Loucy (cell line): ENCODE results near the gene PFDN1.

Source experiments
- H2AFZ ChIP-seq: fragments of 200-600 bp; sonication (generic); 2 replicates; pipeline ENCODE4 v1.6.0; 2016; ENCODE audit warnings: antibody characterized with exemption, mild to moderate bottlenecking, low read length, moderate library complexity
- H3F3A ChIP-seq: fragments of 200-600 bp; 2 replicates; pipeline ENCODE4 v1.6.0; 2016; ENCODE audit warnings: antibody characterized with exemption, low read depth, mild to moderate bottlenecking
- H3K27me3 ChIP-seq: fragments of 200-600 bp; sonication (generic); 2 replicates; pipeline ENCODE4 v1.6.1; 2014; ENCODE audit warnings: low read length, mild to moderate bottlenecking; ENCODE audit not compliant: insufficient read depth, poor library complexity, severe bottlenecking
- H3K36me3 ChIP-seq: fragments of 200-600 bp; sonication (generic); 2 replicates; pipeline ENCODE4 v1.6.1; 2016; ENCODE audit warnings: low read length; ENCODE audit not compliant: insufficient read depth
- H3K4me1 ChIP-seq: fragments of 200-600 bp; sonication (generic); 2 replicates; pipeline ENCODE4 v1.5.1; 2014; ENCODE audit warnings: low read length, mild to moderate bottlenecking; ENCODE audit not compliant: insufficient read depth, poor library complexity, severe bottlenecking
- H3K4me2 ChIP-seq: fragments of 200-600 bp; sonication (generic); 2 replicates; pipeline ENCODE4 v1.6.0; 2014; ENCODE audit warnings: antibody characterized with exemption, low read length, low read depth, mild to moderate bottlenecking; ENCODE audit not compliant: poor library complexity, severe bottlenecking
- H3K4me3 ChIP-seq: fragments of 200-600 bp; sonication (generic); 2 replicates; pipeline ENCODE4 v1.5.1; 2014; ENCODE audit warnings: low read length, mild to moderate bottlenecking, mixed read lengths; ENCODE audit not compliant: poor library complexity, severe bottlenecking
- H3K79me2 ChIP-seq: fragments of 200-600 bp; sonication (generic); 2 replicates; pipeline ENCODE4 v1.6.1; 2014; ENCODE audit warnings: low read length; ENCODE audit not compliant: insufficient read depth
- H3K9ac ChIP-seq: fragments of 200-600 bp; sonication (generic); 2 replicates; pipeline ENCODE4 v1.6.0; 2014; ENCODE audit warnings: mild to moderate bottlenecking, low read depth, low read length, moderate library complexity; ENCODE audit not compliant: poor library complexity, severe bottlenecking
- H3K9me2 ChIP-seq: fragments of 200-600 bp; sonication (generic); replicated peaks from 2 replicates; pipeline ENCODE4 v1.6.1; 2016; ENCODE audit warnings: low read depth, low read length, mixed read lengths
- H3K9me3 ChIP-seq: fragments of 200-600 bp; sonication (generic); 2 replicates; pipeline ENCODE4 v1.6.1; 2014; ENCODE audit warnings: mild to moderate bottlenecking, antibody characterized with exemption, low read length, low read depth; ENCODE audit not compliant: insufficient read depth
- H4K20me1 ChIP-seq: fragments of 200-600 bp; sonication (generic); 2 replicates; pipeline ENCODE4 v1.6.0; 2014; ENCODE audit warnings: antibody characterized with exemption, low read length, mild to moderate bottlenecking; ENCODE audit not compliant: insufficient read depth, poor library complexity, severe bottlenecking
- CTCF ChIP-seq: fragments of 200-600 bp; sonication (generic); conservative IDR thresholded peaks from 2 replicates; pipeline ENCODE4 v1.5.1; 2014; ENCODE audit warnings: mild to moderate bottlenecking, antibody characterized with exemption, low read length
- EZH2phosphoT487 ChIP-seq: fragments of 200-600 bp; IDR thresholded peaks from 2 replicates; pipeline ENCODE4 v1.6.1; 2018; ENCODE audit warnings: antibody characterized with exemption, mild to moderate bottlenecking, moderate library complexity, borderline replicate concordance

Gene PFDN1

DNA sequence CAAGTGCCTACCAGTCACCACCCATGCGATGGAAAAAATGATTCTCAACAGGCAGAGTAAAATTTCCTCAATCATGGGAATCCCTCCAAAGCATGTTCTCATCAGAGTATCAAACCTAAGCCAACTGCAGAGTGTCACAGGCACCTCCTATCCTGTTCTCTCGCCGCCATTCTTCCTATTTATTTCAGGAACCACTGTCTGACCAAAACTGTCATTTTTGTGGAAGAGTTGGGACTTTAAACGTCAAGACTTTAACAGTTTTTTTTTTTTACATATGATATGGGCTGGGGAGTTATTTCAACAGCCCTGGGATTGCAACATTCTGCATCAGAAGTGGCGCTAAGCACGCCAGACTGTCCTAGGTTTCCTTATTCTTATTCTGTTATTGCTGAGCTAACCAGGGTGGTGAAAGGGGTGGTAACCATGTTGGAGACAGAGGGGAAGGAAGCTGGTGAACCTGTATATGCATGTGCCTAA lies 29.5 kb downstream of the PFDN1 start:
- no peaks in the 10 kb centered on the region for H3K9me3 ChIP-seq
- peaks cover 4% of the 10 kb centered on the region; the same call in 1 of the 2 replicates for H3K36me3 ChIP-seq
- peaks cover 5% of the 10 kb centered on the region for H3K4me1 ChIP-seq
- no peaks in the 10 kb centered on the region for H3F3A ChIP-seq
- H2AFZ ChIP-seq, result no peak overlapping the region
- H3K27me3 ChIP-seq, result no peaks in the 10 kb centered on the region
- no peaks in the 10 kb centered on the region for H3K79me2 ChIP-seq
- H3K9ac ChIP-seq, result no peak overlapping the region
- no peak overlapping the region for H3K4me2 ChIP-seq
- no peak overlapping the region for H3K4me3 ChIP-seq
- no peaks in the 10 kb centered on the region for H3K9me2 ChIP-seq
- TF ChIP-seq CTCF (no peak), EZH2phosphoT487 (no peak)
- no peaks in the 10 kb centered on the region for H4K20me1 ChIP-seq

GRCh38 chr5:140270008-140270407 lies 32.9 kb downstream of the PFDN1 start:
- peaks cover 5% of the 10 kb centered on the region for H3K4me1 ChIP-seq

DNA sequence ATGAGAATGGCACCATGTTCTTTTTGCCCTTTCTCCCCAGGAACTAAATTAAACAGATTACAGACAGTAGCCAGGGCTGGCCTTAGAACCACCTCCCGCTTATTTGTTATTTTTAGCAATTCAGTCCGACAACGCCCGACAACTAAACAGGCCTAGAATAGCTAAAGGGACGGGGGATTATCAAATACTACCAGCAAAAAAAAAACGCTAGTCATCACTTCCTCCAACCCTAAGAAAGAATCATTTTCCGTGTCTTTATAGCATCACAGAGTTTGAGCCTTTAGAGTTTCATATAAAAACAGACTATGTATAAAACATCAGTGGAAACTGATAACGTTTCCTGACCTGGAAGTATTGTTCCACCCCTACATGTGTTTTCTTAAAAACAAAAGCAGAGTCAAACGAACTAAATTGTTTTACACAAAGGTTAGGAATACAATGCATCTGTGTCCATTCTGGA lies 35.3 kb downstream of the PFDN1 start:
- no peaks in the 10 kb centered on the region for H3K27me3 ChIP-seq
- H2AFZ ChIP-seq, result no peak overlapping the region
- no peak overlapping the region for H3K4me3 ChIP-seq
- peaks cover 3% of the 10 kb centered on the region; the same call in 1 of the 2 replicates for H3K79me2 ChIP-seq
- no peaks in the 10 kb centered on the region for H3K36me3 ChIP-seq
- H3K4me2 ChIP-seq, result no peak overlapping the region
- H3K4me1 ChIP-seq, result no peaks in the 10 kb centered on the region
- H3K9me3 ChIP-seq, result no peaks in the 10 kb centered on the region
- no peak overlapping the region for H3K9ac ChIP-seq
- no peaks in the 10 kb centered on the region for H4K20me1 ChIP-seq
- TF ChIP-seq EZH2phosphoT487, result no peak
- TF ChIP-seq CTCF, result no peak
- no peaks in the 10 kb centered on the region for H3F3A ChIP-seq
- no peaks in the 10 kb centered on the region for H3K9me2 ChIP-seq

More at GRCh38 chr5:140270008-140270407, 32.9 kb downstream of the PFDN1 start:
- Histone ChIP-seq H4K20me1 (no peaks in the 10 kb centered on the region), H3K9ac (no peak overlapping the region), H3K9me3 (no peaks in the 10 kb centered on the region), H3K36me3 (no peaks in the 10 kb centered on the region; the same call in 1 of the 2 replicates), H3K4me2 (no peak overlapping the region), H3K79me2 (0 out of 2 replicates have a peak, but pooled peaks cover 3% of the 10 kb centered on the region), H3K9me2 (no peaks in the 10 kb centered on the region), H3K4me3 (no peak overlapping the region), H3K27me3 (no peaks in the 10 kb centered on the region), H2AFZ (no peak overlapping the region), H3F3A (no peaks in the 10 kb centered on the region)
- TF ChIP-seq CTCF (no peak), EZH2phosphoT487 (no peak)
